Bronchial epithelial cell (primary cell): Measurements from ENCODE around the gene CD300LB. TPM values are rescaled to one million over a fixed set of nuclear protein-coding genes. Genes with fewer than 3 reads are reported as not detected.
"Not testable (repeated sequence)": the region's sequence is repeated elsewhere in the genome, so short reads cannot be mapped to it uniquely, and the experiment has no call there.

Experiments used
- DNase-seq: peaks from one replicate; pipeline ENCODE4 v3.0.0-alpha.2; 2010; ENCODE audit warnings: low read depth
- FAIRE-seq: peaks from 2 replicates; lab custom pipeline; 2011; peaks lifted over from hg19 to GRCh38; lab: Jason Lieb, UNC
- H3K27me3 ChIP-seq: 2 replicates; pipeline ENCODE4 v1.5.1; 2011; ENCODE audit warnings: low read length; ENCODE audit not compliant: control insufficient read depth, insufficient read depth
- H3K36me3 ChIP-seq: 2 replicates; pipeline ENCODE4 v1.5.1; 2011; ENCODE audit warnings: low read length; ENCODE audit not compliant: control insufficient read depth, insufficient read depth
- H3K4me3 ChIP-seq: 2 replicates; pipeline ENCODE4 v1.5.1; 2011; ENCODE audit warnings: mild to moderate bottlenecking, low read depth, low read length, control low read depth
- total RNA-seq: library from RNA; depleted of rRNA; stranded (reverse); fragments of >200 nt; gene quantifications from 2 replicates; pipeline ENCODE4 v1.2.1, GENCODE V29; 2014
- TF ChIP-seq, protein P1 (sequence below): IDR thresholded peaks from 2 replicates; pipeline ENCODE4 v1.5.1; 2011; ENCODE audit warnings: mild to moderate bottlenecking, moderate library complexity, low read length, control low read depth, inconsistent platforms; ENCODE audit not compliant: insufficient read depth, severe bottlenecking

Gene CD300LB
- total RNA-seq, 1 donor from 2014 or later, result not detected

DNA sequence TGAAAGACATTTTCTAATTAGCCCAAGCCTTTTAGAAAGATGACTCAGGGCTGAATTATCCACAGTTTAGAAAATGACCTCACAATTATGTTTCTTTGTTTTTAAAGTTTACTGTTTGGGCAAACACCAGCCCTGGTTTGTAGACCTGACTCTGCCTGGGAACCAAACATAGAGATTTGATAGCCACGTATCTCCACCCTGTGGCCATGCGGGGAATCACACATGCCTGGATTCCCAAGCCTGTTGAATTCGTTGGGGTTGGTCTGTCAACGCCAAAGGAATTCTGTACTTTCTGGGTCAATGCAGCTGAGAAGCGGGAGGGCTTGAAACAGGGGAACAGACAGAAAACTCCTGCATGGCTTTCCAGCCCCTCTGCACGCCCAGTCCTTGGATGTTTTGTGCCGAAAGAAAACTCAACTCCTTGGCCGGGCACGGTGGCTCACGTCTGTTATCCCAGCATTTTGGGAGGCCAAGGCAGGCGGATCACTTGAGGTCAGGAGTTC lies 37.9 kb downstream of the CD300LB start:
- no peaks in the 10 kb centered on the region for H3K36me3 ChIP-seq
- TF ChIP-seq, protein P1, sequence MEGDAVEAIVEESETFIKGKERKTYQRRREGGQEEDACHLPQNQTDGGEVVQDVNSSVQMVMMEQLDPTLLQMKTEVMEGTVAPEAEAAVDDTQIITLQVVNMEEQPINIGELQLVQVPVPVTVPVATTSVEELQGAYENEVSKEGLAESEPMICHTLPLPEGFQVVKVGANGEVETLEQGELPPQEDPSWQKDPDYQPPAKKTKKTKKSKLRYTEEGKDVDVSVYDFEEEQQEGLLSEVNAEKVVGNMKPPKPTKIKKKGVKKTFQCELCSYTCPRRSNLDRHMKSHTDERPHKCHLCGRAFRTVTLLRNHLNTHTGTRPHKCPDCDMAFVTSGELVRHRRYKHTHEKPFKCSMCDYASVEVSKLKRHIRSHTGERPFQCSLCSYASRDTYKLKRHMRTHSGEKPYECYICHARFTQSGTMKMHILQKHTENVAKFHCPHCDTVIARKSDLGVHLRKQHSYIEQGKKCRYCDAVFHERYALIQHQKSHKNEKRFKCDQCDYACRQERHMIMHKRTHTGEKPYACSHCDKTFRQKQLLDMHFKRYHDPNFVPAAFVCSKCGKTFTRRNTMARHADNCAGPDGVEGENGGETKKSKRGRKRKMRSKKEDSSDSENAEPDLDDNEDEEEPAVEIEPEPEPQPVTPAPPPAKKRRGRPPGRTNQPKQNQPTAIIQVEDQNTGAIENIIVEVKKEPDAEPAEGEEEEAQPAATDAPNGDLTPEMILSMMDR, result peak; percentile 91
- no peak for FAIRE-seq
- H3K27me3 ChIP-seq, result peaks cover 1% of the 10 kb centered on the region
- no peak overlapping the region for H3K4me3 ChIP-seq
- DNase-seq, result peak; percentile 52

DNA sequence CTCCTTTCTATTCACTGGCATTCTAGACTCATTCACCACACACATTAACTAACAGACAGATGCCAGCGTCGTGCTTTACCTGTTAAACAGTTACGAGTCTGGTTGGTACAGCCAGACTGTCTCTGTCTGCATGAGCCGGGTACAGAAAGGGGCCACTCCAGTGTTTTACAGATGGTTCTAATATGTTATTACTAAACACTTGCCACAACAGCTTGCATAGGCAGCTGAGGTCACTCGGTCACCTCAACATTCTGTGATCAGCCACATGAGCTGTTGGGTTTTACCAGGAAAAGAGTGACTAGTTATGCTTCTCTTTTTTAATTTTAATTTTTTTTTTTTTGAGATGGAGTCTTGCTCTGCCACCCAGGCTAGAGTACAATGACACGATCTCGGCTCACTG lies 39.6 kb downstream of the CD300LB start:
- no peak for DNase-seq
- Histone ChIP-seq H3K27me3 (peaks cover 1% of the 10 kb centered on the region), H3K4me3 (no peak overlapping the region)

DNA sequence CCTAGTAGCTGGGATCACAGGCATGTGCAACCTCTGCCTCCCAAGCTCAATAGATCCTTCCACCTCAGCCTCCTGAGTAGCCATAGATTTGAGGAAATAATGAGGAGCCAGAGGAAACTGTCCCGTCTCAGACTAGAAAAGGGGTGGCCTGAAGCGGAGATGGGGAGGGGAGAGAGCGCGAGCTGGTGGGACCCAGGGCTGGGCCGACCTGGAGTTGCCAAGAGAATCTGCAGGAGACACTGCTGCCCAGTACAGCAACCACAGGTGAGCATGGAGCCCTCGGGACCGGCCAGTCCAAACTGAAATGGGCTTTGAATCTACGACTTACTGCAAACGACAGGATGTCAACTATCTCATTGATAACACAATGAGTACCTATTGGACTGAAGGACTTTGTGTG lies 40.6 kb downstream of the CD300LB start:
- H3K36me3 ChIP-seq, result no peaks in the 10 kb centered on the region
- TF ChIP-seq, protein P1, result no peak
- DNase-seq (no peak), FAIRE-seq (no peak)
- H3K4me3 ChIP-seq, result no peak overlapping the region
- peaks cover 1% of the 10 kb centered on the region for H3K27me3 ChIP-seq

More for the DNA sequence above, 39.6 kb downstream of the CD300LB start:
- TF ChIP-seq, protein P1, result no peak
- H3K36me3 ChIP-seq, result no peaks in the 10 kb centered on the region
- FAIRE-seq, result no peak

DNA sequence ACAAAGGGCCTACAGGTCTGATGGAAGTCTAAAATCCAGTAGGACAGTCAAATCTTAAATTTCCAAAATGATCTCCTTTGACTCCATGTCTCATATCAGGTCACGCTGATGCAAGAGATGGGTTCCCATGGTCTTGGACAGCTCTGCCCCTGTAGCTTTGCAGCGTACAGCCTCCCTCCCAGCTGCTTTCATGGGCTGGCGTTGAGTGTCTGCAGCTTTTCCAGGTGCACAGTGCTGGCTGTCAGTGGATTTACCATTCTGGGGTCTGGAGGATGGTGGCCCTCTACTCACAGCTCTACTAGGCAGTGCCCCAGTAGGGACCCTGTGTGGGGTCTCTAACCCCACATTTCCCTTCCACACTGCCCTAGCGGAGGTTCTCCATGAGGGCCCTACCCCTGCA lies 43.0 kb downstream of the CD300LB start:
- not testable (repeated sequence) for H3K27me3 ChIP-seq, H3K4me3 ChIP-seq, H3K36me3 ChIP-seq, DNase-seq, FAIRE-seq

DNA sequence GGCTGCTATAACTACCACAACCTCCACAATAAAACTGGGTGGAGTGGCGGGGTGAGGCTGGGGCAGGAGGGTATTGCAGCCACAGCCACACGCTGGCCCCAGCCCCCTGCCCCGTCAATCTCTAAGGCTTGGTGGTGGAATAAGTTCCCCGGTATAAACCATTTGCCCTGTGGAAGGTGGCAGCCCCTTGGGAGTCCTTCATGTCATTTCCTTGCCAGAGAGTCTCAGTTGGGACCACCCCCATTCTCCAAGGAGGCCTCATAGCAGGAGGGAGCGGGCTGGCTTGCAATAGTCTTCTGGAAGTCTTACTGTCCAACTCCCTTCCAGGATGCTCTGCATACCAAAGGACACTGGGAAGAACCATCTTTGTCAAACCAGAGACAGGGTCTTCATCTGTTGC lies 45.4 kb downstream of the CD300LB start:
- no peaks in the 10 kb centered on the region for H3K36me3 ChIP-seq
- TF ChIP-seq, protein P1, result no peak
- DNase-seq (no peak), FAIRE-seq (no peak)
- H3K4me3 ChIP-seq, result no peak overlapping the region
- peaks cover 1% of the 10 kb centered on the region for H3K27me3 ChIP-seq

DNA sequence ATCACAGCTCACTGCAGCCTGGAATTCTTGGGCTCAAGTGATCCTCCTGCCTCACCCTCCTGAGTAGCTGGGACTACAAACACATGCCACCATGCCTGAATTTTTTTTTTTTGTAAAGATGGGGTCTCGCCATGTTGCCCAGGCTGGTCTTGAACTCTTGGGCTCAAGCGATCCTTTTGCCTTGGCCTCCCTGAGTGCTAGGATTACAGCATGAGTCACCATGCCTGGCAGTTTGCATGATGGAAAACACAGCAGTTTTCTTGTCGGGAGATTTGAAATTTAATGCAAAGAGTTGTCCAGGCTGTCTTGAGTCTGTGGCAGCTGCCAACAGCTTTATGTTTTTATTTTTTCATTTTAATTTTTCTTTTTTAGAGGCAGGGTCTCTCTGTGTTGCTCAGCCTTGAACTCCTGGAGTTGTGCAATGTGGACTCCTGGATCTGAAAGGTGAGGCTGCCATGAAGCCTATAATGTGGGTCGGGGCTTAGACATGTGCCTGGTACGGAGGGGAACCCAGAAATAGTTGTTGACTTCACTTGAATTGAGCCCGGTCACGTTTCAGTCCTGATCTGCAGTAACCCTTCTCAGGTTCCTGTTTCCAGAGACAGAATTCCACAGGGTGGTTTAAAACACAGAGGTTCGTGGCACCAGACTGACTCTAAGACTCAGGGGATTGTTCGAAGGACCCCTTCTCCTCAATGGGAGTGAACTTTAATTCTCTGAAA lies 46.1 kb downstream of the CD300LB start:
- Histone ChIP-seq H3K36me3 (no peaks in the 10 kb centered on the region), H3K4me3 (no peak overlapping the region), H3K27me3 (no peaks in the 10 kb centered on the region)
- DNase-seq (no peak), FAIRE-seq (no peak)
- TF ChIP-seq, protein P1, result no peak
